SHP77 (cell line): ENCODE results near the gene MCC.

Source experiments
- DNase-seq, 2 experiments: peaks; one replicate each; lab custom pipeline; 2025; lab: John Stamatoyannopoulos, UW

The MCC gene

DNA sequence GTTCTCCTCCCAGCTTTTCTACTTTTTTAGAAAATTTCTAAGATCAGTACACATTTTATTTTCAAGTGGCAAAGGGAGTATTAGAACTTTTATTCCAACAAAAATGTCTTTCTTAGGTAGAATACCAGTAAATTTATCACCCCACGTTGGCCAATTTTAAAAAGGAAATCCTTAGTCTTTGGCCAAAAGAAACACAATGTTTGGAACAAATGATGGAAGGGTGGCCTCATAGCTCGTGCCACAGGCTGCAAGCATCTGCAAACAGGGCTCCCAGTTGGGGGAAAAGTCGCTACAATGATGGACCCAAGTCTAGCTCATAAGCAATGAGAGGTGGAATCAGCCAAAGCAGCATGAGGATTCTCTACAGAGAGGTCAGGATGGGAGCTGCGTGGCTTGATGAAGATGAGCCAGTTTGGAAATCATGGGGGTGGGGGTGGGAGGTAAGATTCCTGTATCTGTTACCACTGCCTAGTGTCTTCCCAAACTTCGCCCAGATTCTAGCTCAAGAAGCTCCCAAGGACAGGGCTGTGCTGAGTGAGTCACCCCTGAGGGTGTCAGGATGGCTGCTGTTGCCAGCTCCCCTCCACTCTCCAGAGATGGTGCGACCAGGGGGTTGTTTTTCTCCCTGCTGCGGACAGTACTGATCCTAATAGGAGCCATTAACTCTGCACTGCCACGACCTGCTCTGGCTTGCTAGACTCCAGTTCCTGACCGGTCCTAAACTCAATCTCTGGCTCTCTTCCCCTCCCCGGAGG is 436.0 kb downstream of the MCC start:
- DNase-seq = no peak

DNA sequence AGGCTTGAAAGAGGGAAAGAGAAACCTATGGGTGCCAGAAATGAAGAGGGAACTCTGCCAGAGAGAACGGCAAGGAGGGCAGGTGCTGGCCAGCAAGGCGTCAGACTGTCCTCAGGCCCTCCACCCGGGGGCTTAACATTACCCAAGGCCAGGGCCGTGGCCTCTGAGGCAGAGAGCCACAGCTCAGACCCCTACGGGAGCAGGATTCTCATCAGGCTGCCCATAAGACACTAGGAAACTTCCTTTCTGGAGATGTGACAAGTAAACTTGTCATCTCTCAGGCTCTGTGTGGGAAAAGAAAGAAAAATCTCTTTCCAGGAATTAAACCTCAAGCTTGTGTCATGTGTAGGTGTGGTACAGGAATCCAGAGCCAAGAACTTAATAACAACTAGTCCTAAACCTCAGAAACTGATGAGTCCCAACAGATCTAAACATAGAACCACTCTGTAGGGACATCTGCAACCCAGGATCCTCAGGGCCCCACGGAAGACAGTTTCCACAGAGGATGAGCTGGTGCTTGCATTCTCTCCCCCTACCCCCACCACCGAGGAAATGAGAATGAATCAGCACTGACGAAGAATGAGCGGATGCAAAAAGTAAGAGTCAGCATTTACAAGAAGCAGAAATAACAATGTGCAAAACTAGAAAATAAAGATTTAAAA is 437.4 kb downstream of the MCC start:
- no peak for DNase-seq

DNA sequence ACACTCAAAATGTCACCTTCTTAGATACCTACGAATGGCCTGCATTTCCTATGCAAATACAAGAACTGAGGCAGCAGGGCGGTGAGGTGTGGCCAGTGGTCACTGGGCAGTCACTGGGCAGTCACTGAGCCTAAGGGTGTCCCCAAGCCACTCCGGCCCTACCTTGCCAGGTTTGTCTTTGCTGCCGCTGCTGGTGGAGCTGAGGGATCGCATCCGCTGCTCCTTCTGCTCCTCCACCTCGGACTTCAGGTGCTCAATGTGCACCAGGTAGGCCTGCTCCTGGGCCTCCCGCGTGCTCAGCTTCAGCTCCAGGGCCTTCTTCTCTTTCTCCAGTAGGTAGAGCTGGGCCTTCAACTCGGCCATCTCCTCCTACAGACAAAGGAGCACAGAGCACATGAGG is 439.3 kb downstream of the MCC start:
- no peak for DNase-seq

DNA sequence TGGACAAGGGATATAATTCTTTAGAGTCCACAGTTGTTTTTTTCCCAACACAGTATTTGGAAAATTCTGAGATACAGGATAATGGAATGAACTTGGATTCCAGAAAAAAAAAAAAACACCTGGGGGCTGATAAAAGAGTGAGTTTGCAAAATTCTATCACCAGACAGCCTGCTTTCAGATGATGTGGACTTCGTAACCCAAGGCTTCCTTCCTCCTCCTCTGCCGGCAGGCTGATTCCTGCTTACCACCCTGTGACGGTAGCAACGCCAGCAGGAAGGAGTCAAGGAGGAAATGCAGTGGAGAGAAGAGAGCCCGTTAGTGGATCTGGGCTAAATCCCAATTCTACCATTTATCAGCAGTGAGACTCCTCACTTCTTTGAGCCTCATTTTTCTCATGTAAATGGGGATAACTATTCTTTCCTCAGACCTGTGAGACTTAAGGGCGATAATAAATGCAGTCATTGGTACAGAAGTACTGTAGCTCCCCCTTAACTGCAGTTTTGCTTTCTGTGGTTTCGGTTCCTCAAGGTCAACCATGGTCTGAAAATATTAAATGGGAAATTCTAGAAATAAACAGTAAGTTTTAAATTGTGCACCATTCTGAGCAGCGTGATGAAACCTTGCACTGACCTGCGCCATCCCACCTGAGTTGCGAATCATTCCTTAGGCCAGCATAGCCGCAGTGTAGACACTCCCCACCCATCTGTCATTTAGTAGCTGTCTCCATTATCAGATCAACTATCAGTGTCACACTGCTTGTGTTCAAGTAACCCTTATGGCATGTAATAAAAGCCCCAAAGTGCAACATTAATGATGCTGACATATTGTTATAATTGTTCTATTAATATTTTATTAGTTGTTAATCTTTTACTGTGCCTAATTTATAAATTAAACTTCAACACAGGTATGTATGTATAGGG is 440.3 kb downstream of the MCC start:
- DNase-seq = no peak

DNA sequence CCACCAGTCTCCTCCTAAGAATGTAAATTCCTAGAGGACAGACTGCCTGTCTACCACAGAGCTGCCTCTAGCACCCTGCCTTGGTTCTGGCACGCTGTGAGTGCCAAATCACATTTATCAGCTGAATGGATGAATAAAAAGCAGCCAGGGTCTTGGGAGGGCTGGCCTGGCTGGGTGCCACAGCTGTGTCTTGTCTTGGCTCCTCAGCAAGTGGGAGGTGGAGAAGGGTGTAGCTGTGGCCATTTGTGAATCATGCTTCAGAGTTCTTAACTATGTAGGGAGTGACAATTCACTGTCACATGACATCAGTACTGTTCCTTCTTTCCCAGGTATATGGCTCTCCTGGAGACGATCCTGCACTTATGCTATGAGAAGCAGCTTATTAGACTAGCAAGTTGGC is 441.0 kb downstream of the MCC start:
- no peak for DNase-seq

DNA sequence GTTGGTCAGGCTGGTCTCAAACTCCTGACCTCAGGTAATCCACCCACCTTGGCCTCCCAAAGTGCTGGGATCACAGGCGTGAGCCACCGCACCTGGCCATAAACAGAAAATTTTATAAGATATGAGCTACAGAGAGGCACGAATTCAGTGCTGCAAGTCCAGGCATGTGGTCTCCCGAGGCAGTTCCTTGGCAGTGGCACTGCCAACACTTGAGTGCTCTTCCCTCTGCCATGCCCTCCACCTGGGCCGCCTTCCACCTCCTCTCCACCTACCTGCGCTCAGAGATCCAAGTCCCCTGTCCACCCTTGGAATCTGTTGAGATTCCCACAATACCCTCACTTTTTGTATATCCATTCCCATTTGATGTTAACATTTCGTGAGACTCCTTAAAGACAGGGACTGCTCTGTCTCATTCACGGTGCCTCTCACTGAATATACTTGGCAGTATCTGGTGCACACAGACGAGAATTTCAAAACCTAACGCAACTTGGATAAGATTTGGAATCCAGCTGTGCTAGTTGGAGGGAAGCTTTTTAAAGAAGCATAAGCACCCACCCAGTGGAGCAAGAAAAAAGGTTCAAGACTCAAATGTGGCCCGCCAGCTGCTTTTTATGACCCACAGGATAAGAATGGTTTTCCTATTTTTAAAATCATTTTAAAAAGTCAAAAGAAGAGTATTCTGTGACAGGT is 443.3 kb downstream of the MCC start:
- no peak for DNase-seq

DNA sequence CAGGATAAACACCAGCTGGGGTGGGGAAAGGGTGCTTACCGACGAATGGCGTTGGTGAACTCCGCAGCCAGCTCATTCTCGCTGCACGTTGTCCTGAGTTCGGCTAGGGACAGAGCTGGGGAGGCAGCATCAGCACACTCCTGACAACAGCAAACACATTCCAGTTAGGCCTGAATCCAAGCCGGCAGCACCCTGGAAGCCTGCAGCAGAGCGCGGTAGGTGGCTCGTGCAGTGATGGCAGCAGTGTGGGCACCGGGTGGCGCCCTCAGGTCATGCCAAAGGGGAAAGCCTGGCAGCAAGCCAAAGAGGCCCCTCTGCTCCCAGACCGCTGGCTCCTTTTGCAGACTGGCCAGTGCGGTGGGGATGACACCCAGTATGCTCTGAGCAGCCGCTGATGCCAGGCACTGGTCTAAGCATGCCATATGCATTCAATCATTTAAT is 444.7 kb downstream of the MCC start:
- peak; percentile 13 to 16 for DNase-seq

DNA sequence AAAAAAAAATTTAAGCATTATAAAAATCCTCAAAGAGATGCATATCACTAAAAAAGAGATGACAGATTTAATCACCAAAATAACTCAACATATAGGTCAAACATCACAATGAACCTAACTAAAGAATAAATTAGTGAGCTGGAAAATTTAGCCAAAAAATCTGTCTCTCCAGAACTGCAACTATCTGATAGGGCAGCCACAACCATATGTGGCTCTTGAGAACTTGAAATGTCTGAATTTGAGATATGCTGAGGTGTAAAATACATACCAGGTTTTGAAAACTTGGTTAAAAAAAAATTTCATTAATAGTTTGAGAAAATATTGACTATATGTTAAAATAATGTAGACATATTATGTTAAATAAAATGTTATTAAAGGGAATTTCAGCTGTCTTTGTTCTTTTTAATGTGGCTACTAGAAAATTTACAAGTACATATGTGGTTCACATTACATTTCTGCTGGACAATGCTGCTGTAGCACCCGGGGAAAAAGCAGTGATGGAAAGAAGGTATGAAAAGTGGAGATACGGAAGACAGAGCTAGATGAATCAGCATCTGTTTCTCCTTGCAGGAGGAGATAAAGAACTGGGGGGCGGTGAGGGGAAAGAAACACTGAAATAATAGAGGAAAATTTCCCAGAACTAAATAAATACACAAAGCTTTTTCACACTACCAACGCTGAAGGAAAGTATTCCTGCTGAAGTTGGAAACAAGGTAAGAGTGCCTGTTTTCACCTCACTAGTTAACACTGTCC is 445.6 kb downstream of the MCC start:
- no peak for DNase-seq

DNA sequence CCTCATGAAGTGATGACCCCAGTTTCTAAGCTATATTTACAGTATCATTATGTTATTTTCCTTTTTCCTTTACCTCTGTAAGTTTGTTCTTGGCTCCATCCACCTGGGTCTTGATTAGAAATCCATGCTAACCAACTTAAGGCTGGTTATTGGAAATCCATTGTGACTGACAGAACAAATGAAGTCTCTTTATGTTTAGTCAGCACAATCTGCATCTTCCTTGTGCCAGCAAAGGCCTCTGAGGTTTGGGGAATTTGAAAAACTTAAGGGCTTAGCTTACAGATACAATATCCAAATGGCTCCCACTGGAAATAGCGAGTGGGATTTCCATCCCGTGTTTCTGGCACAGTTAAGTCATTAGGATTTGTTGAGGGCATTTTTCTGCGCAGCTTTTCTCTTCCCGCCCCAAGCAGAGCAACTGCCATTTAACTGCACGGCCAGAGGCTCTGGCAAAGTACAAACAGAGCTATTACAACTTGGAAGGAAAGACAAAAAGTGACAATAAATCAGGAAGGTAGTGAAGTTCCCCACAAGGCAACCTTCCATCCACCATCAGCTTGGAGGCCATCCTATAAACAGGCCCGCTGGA is 447.5 kb downstream of the MCC start:
- no peak for DNase-seq

DNA sequence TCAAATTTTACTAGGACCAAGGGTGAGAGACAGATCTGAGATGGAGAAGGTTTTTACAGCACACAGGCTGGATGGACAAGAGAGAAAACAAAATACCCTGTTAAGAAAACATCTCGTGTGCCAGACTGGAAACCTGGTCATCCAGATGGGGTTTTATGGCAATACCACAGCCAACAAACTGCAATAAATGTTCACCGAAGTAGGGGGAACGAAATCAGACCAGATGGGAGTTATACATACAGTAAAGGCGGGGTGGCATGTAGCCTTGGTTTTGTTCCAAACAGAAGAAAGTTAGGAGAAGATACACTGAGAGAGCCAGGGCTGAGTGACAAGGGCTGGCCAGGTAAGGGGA is 448.3 kb downstream of the MCC start:
- no peak for DNase-seq

DNA sequence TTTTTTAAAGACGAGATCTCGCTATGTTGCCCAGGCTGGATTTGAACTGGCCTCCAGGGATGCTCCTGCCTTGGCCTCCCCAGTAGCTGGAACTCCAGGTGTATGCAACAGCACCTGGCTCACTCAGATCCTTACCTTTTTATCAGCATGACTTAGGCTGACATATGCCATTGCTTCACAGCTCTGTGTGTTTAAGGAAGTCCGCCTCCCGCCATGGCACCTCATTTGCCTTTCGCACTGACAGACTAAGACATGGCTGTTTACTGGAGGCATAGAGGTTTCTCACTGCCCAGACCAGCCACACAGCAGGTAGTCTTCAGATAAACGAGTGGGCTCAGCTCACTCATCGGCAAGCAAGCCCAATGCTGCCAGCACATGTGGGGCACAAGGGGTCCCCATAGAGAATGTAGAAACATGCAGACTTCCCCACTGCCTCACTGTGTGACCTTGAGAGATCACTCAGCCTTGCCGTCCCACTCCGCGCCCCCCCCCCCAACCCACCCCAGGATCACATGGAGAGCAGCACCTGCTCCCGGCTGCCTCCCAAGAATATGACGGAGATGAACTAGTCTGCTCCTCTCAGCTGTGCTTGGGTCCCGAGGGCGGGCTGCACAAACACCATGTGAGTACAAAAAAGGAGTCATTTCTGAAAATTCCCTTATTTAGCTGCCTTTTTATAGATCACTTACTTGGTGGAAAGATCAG is 448.9 kb downstream of the MCC start:
- no peak for DNase-seq

DNA sequence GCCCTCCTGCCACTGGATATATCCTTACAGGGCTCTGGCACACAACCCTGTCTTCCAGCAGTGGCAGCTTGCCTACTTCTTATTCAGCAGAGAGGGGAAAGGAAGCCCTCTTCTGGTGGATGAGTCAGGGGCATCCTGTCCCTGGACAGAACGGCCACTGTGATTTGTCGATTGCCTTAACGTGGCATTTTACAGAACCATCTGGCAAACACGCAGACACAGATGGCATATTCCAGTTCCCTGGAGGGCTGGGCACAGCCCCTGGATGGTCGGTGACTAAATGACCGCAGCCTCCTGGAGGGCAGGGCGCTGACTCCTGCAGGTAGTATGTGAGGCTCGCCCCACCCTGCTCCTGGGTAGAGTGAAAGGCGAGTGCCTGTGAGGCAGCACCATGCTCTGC is 449.5 kb downstream of the MCC start:
- DNase-seq = no peak

DNA sequence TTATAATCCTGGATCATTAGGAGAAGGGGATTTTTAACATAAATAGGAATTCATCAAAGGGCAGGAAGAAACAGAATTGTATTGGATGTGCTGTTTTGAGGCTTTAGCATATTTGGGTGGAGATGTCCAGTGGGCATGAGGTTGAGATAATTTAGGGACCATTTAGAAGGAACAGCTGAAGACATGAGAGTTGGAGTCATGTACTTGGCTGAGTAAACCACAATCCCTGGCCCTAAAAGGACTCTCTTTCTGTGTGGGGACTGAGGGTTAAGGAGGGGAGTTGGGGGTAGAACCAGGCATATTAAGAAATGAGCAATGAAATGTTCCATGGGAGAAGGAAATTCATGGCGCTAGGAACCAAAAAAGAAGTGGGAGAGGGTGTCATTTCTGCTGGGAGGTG is 450.1 kb downstream of the MCC start:
- no peak for DNase-seq

DNA sequence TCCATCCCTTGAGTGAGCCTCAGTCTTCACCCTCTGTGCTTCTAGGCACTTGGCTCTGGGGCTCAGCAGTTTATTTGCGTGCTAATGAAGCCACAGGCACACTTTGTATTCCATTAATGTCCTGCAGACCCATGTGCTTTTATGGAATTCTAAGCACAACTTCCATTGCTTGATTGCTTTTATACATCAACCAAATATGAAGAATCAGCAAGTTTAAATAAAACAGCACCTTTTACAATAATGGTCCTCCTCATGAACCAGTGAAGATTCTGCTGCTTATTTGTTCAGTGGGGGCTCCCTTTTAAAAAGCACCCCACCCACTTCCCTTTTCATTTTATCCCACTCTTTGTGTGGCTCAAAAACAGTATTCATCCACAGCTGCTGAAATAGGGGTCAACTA is 451.4 kb downstream of the MCC start:
- DNase-seq = no peak

DNA sequence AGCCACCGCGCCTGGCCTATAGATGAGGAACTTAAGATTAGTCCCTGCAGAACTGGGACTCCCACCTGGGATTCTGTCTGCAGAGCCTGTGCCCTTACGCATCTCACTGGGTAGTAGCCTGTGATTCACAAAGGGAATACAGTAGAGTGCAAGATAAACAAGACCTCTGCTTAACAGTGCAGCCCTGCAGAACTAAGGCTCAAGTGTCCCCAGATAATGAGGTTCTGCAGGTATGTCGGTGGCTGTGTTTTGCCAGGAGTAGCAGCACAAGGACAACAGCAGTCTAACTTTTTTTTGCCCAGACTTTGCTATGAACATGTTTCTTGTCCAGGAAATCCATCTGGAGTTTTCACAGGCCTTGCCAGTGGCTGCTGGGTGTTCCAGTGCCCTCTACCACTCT is 451.9 kb downstream of the MCC start:
- DNase-seq = no peak

DNA sequence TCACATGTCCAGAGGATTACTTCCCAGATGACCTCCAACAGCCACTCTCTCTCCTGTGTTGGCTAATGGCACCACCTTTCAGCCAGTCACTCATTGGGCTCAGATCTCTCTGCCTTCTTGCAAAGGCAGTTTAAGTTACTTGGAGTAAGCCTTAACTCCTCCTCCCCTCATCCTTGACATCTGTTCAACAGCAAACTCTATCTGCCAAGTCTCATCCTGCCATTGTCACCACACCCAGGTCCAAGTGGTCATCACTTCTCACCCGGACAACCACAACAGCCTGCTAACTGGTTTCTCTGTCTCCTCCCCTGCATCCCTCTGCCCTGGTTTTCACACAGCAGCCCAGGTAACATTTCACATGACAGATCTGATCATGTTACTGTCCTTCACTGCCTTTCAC is 453.2 kb downstream of the MCC start:
- no peak for DNase-seq

DNA sequence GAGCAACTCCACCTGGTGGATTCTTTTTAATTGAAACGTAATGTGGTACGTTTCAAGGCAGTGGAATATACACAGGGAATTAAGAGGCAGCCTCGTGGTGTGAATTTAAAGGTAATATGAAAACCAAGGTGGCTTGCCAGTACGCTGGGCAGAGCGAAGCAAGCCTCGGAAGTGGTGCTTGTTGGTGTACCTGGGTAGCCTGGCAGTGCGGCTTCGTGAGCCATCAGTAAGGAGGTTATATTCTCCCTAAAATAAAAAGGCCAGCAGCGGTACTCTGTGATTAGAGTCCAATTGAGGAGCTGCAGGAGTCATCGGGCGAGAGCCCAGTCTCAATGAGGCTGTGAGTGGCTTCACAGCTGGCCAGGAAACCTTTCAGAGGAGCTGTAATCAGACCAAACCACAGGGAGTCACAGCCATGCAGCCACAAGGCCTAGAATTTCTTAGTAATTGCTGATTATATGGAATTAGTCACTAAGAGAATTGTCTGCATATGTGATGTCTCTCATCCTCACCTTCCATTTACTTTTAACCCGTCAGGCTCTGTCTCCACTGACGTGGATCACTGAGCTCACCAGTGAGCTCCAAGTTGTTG is 454.0 kb downstream of the MCC start:
- DNase-seq = no peak

DNA sequence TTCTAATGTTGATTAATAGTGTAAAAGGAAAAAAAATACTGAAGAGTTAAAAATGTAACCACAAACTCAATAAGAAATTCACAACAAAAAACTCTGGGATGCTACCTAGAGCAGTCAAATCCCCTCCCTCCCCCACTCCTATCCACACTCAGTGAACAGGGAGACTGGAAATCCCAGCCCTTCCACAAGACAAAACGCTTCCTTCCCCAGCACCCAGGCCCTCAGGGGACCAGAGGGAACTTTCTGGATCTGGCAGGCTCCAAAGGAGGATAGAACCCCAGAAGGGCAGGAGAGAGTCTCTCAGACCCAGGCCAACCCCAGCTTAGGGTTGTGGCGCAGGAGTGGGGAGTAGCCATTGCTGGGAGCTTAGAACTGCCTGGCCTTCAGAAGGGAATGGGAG is 456.7 kb downstream of the MCC start:
- no peak for DNase-seq

DNA sequence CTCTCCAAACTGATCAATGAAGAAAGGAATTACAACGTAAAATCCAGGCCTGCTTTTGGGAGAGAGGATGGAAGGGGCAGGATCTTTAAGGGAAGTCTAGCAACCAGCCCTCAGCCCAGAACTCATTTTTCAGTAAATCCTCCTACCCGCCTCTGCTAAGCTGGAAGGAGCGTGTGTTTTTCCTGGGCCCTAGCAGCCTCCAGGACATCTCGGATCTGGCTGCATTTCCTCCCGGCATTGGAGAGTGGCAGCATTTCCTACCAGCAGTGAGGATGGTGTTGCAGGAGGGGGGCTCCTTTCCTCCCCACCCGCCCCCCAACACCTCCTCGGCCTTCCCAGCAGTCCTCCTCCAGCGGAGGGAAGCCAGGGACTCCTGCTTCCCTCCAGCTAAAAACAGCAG is 457.1 kb downstream of the MCC start:
- no peak for DNase-seq

DNA sequence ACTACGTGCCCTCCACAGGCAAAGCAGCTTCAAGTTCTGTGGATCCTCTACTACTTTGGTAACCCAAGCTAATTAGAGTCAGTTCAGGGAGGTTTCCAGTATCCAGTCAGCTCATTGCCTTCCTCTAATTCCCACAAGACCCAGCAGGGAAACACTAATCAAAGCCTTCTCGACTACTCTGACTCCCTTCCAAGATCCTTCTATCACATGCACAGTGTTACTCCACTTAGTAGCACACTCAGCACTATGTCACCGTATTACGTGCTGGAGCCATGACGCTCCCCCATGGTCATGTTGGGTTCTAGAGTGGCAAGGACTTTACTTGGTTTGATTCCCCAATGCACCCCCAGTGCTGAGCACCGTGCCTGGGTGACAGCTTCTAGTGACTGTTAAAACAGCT is 458.6 kb downstream of the MCC start:
- no peak for DNase-seq
